Measurements from ENCODE around the gene MAP3K19.

- no peak for TF ChIP-seq CTCF (IDR thresholded peaks at IDR 0.05; ENCODE audit: poor library complexity)
- TF ChIP-seq EZH2phosphoT487 (IDR thresholded peaks at IDR 0.05; ENCODE audit: low read depth, severe bottlenecking, unreplicated experiment) = no peak
- no peak for TF ChIP-seq EZH2 (IDR thresholded peaks at IDR 0.05; ENCODE audit: borderline replicate concordance)
Measured at GRCh38 chr2:135050132-135050531, 2.9 kb upstream of the MAP3K19 start.

All from hepatocyte (in vitro differentiated cells).